B cell (primary cell): ENCODE measurements around the gene NBAS. TPM values are rescaled to one million over a fixed set of nuclear protein-coding genes. Genes with fewer than 3 reads are reported as not detected.

ENCODE experiments used
- ATAC-seq: fragments of 200-7000 bp; cut with Tn5 transposase; one replicate; pipeline ENCODE4 v1.10.0; 2021; ENCODE audit warnings: low read depth, mild to moderate bottlenecking, moderate number of reproducible peaks, moderate library complexity
- CTCF ChIA-PET: fragments of 350-600 bp; sonication (Branson Sonifier 250); formaldehyde crosslinking; loops from one replicate; lab custom pipeline; 2021; ENCODE audit warnings: antibody characterized with exemption, inconsistent platforms; lab: Charles Lee
- POLR2A ChIA-PET: fragments of 350-600 bp; sonication (Branson Sonifier 250); formaldehyde crosslinking; loops from one replicate; lab custom pipeline; 2021; ENCODE audit warnings: antibody characterized with exemption; lab: Charles Lee
- DNase-seq: peaks from one replicate; pipeline ENCODE4 v3.0.0; 2013
- H2AFZ ChIP-seq: 2 replicates; pipeline ENCODE4 v1.6.1; 2012; ENCODE audit warnings: mild to moderate bottlenecking, low read depth, low read length; ENCODE audit not compliant: insufficient read depth, poor library complexity, severe bottlenecking
- H3K27ac ChIP-seq, 2 donors: 1 replicate in 1 of 2; 2 replicates in 1 of 2; pipeline ENCODE4 v1.5.1; 2012 to 2013; ENCODE audit warnings: low read length in 2 of 2, mild to moderate bottlenecking in 2 of 2, moderate library complexity in 1 of 2
- H3K27me3 ChIP-seq, 4 experiments: fragments of 200-600 bp in 1 of 4; sonication (generic) in 1 of 4; replicated peaks in 1 of 4; 1 replicate in 2 of 4; 2 replicates in 2 of 4; pipeline versions ENCODE4 v1.6.1 to v1.7.0; 2013 to 2016; ENCODE audit warnings: low read length in 3 of 4, mild to moderate bottlenecking in 2 of 4, mixed read lengths in 1 of 4, moderate library complexity in 1 of 4; ENCODE audit not compliant: insufficient read depth in 4 of 4, control insufficient read depth in 3 of 4; ENCODE audit errors: control extremely low read depth in 1 of 4
- H3K36me3 ChIP-seq, 2 experiments: replicated peaks in 1 of 2; 1 replicate in 1 of 2; 2 replicates in 1 of 2; pipeline versions ENCODE4 v1.6.1 to v1.7.1; 2013; ENCODE audit warnings: low read length in 1 of 2; ENCODE audit not compliant: insufficient read depth in 2 of 2, control insufficient read depth in 1 of 2; ENCODE audit errors: control extremely low read depth in 1 of 2, extremely low read depth in 1 of 2
- H3K4me1 ChIP-seq, 2 donors: fragments of 200-600 bp in 1 of 2; sonication (generic) in 1 of 2; 1 replicate in 1 of 2; 2 replicates in 1 of 2; pipeline versions ENCODE4 v1.5.1 to v1.6.1; 2013 to 2017; ENCODE audit warnings: low read length in 2 of 2; ENCODE audit not compliant: control insufficient read depth in 2 of 2, insufficient read depth in 2 of 2
- H3K4me2 ChIP-seq: replicated peaks from 2 replicates; pipeline ENCODE3; 2012; ENCODE audit warnings: mild to moderate bottlenecking, low read depth, low read length; ENCODE audit not compliant: poor library complexity, severe bottlenecking
- H3K4me3 ChIP-seq, 5 experiments: fragments of 200-600 bp in 1 of 5; sonication (generic) in 1 of 5; 1 replicate in 3 of 5; 2 replicates in 2 of 5; pipeline versions ENCODE4 v1.5.1 to v1.7.0; 2011 to 2016; ENCODE audit warnings: low read length in 4 of 5, mild to moderate bottlenecking in 4 of 5, low read depth in 2 of 5, control low read depth in 1 of 5, moderate library complexity in 1 of 5; ENCODE audit not compliant: insufficient read depth in 1 of 5; ENCODE audit errors: control extremely low read depth in 1 of 5, extremely low read depth in 1 of 5
- H3K79me2 ChIP-seq: fragments of 200-600 bp; sonication (generic); one replicate; pipeline ENCODE4 v1.6.0; 2016; ENCODE audit warnings: low read length; ENCODE audit not compliant: control insufficient read depth, insufficient read depth
- H3K9ac ChIP-seq: fragments of 200-600 bp; sonication (generic); 2 replicates; pipeline ENCODE4 v1.6.1; 2017; ENCODE audit warnings: mild to moderate bottlenecking, low read length, moderate library complexity
- H3K9me3 ChIP-seq, 3 donors: one replicate each; pipeline versions ENCODE4 v1.6.1 to v1.7.1; 2013; ENCODE audit warnings: low read length in 2 of 3; ENCODE audit not compliant: control insufficient read depth in 2 of 3, insufficient read depth in 1 of 3; ENCODE audit errors: control extremely low read depth in 1 of 3
- H4K20me1 ChIP-seq: 2 replicates; pipeline ENCODE4 v1.6.0; 2012; ENCODE audit warnings: mild to moderate bottlenecking, low read length; ENCODE audit not compliant: insufficient read depth, control insufficient read depth, poor library complexity, severe bottlenecking
- H3K27ac Mint-ChIP-seq: one replicate; pipeline ENCODE4 v1.8.0; 2021; ENCODE audit warnings: mixed read lengths
- H3K27me3 Mint-ChIP-seq: one replicate; pipeline ENCODE4 v1.8.0; 2021; ENCODE audit warnings: mixed read lengths
- H3K4me1 Mint-ChIP-seq: one replicate; pipeline ENCODE4 v1.8.0; 2021; ENCODE audit warnings: mixed read lengths
- H3K4me3 Mint-ChIP-seq: one replicate; pipeline ENCODE4 v1.8.0; 2021; ENCODE audit warnings: mixed read lengths
- H3K9me3 Mint-ChIP-seq: one replicate; pipeline ENCODE4 v1.8.0; 2022; ENCODE audit warnings: mixed read lengths; ENCODE audit not compliant: insufficient read depth
- CTCF ChIP-seq: fragments of 200-600 bp; IDR thresholded peaks from one replicate; pipeline ENCODE4 v1.8.0; 2022; ENCODE audit warnings: antibody characterized with exemption, mild to moderate bottlenecking
- EZH2 ChIP-seq: IDR thresholded peaks from 2 replicates; pipeline ENCODE4 v1.6.1; 2012; ENCODE audit warnings: borderline replicate concordance, low read depth, mild to moderate bottlenecking, moderate library complexity, low read length; ENCODE audit not compliant: insufficient read depth, poor library complexity, severe bottlenecking
- WGBS: methylation state at CpG from one replicate; pipeline ENCODE4 v1.1.5; 2013; ENCODE audit warnings: missing lambda C conversion rate; ENCODE audit not compliant: insufficient coverage; 5-methylcytosine and 5-hydroxymethylcytosine counted together
- intact Hi-C: fragments of 100-400 bp; cut with micrococcal nuclease; formaldehyde crosslinking; loops from one replicate; pipeline ENCODE4 v1.10.0; 2022
- polyA plus RNA-seq: library from polyadenylated mRNA; depleted of rRNA; stranded (reverse); fragments of >200 nt; gene quantifications from 2 replicates; pipeline ENCODE4 v1.2.3, GENCODE V29; 2012
- total RNA-seq, 2 donors: library from RNA; stranded (reverse); fragments of 120-200 nt in 1 of 2; gene quantifications; 1 replicate in 1 of 2; 2 replicates in 1 of 2; pipeline versions ENCODE4 v1.2.3 to v1.2.4, GENCODE V29; 2013 to 2022

The NBAS gene
- total and polyA plus RNA-seq, 2 donors (not counting 1 experiment from before 2014, with no cell fraction given) = 10.6 to 37.3 TPM

- no peak for DNase-seq
- no peak overlapping the region for H3K4me3 Mint-ChIP-seq
- Histone ChIP-seq H3K79me2 (no peaks in the 10 kb centered on the region), H3K4me2 (no peak overlapping the region), H3K4me3 (no peak overlapping the region), H3K9me3 (peaks cover 0 to 6% (median 0%) of the 10 kb centered on the region in 3 donors), H3K4me1 (peaks cover 9 to 13% of the 10 kb centered on the region in 2 donors), H2AFZ (no peak overlapping the region), H3K9ac (no peak overlapping the region), H4K20me1 (no peaks in the 10 kb centered on the region), H3K27me3 (no peaks in the 10 kb centered on the region), H3K27ac (no peak overlapping the region), H3K36me3 (no peaks in the 10 kb centered on the region)
- TF ChIP-seq CTCF (no peak), EZH2 (no peak)
- no peaks in the 10 kb centered on the region for H3K9me3 Mint-ChIP-seq
- H3K4me1 Mint-ChIP-seq = peaks cover 16% of the 10 kb centered on the region
- intact Hi-C loops = no loop called here
- H3K27me3 Mint-ChIP-seq = peaks cover 5% of the 10 kb centered on the region
- ChIA-PET CTCF (interaction anchor here (5.9 kb wide), 1 partner anchor 8 kb away, joined by 35 read pairs; no protein-coding TSS in a partner anchor), POLR2A (no interaction called here)
- no peak for ATAC-seq
- no peak overlapping the region for H3K27ac Mint-ChIP-seq
These were observed 23.2 kb upstream of the NBAS start for GRCh38 chr2:15584316-15584715.

GRCh38 chr2:15583826-15584225 is 22.7 kb upstream of the NBAS start:
- Histone ChIP-seq H3K9ac (no peak overlapping the region), H3K79me2 (no peaks in the 10 kb centered on the region), H3K4me3 (no peak overlapping the region), H3K9me3 (peaks cover 0 to 6% (median 0%) of the 10 kb centered on the region in 3 donors), H3K36me3 (no peaks in the 10 kb centered on the region), H4K20me1 (no peaks in the 10 kb centered on the region), H2AFZ (no peak overlapping the region), H3K4me2 (no peak overlapping the region), H3K27me3 (peaks cover 0 to under 1% (median 0%) of the 10 kb centered on the region in 4 experiments), H3K4me1 (peaks cover 9 to 13% of the 10 kb centered on the region in 2 donors), H3K27ac (no peak overlapping the region)
- 100% methylated on average over 1 of the region's 1 CpG for WGBS
- Mint-ChIP-seq H3K4me3 (no peak overlapping the region), H3K27ac (no peak overlapping the region), H3K4me1 (peaks cover 16% of the 10 kb centered on the region), H3K27me3 (peaks cover 5% of the 10 kb centered on the region), H3K9me3 (no peaks in the 10 kb centered on the region)
- POLR2A ChIA-PET = no interaction called here
- CTCF ChIA-PET = interaction anchor here (5.9 kb wide), 1 partner anchor 7 kb away, joined by 35 read pairs; no protein-coding TSS in a partner anchor
- no peak for DNase-seq
- TF ChIP-seq EZH2 (no peak), CTCF (no peak)
- intact Hi-C loops = no loop called here
- no peak for ATAC-seq
